Measurements from ENCODE around the gene NDFIP1. TPM values are rescaled to one million over a fixed set of nuclear protein-coding genes. Genes with fewer than 3 reads are reported as not detected.

The NDFIP1 gene
- total RNA-seq, 4 donors from 2014 or later, result 19.1 to 92.2 (median 65.6) TPM

DNA sequence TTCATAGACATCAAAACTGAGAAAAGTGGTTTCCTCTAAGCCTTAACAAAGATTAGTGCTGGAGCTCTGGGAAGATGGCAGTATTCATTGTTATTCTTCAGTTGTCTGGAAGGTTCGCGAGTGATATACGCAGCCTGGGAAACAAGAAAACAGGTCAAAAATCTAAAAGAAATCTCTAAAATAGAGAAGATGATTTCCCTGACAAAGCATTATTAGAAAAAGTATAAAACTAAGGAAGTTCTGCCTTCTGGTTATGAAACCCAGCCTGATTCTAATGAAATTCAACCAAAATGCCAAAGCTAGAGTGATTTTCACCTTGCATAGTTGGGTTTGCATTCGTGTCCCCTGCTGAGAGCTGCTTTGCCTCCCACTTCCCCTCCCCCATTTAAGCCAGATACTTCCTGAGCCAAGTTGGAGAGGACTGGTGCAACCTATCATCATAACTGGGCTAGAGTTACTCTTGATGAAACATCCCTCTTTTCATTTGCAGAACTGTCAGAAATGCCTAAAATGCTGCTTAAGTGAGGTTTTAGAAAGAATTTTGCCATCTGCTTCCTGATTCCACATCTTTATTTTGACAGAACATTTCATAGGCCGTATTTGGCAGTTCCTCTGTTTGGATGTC is 48.4 kb downstream of the NDFIP1 start:
- intact Hi-C loops (cut with DNase I; ENCODE audit: low total_unique reads), result no loop called here
- 80 to 93% methylated on average over 4 to 5 of the region's 5 CpGs for WGBS, 2 donors (ENCODE audit: low coverage in 1 of 2)
- in situ Hi-C loops (cut with MboI; ENCODE audit: low pct_ligation_motif_present in 1 of 4, low pct_unique_long_range_greater_than_20kb in 1 of 4, low sequenced_read_pairs in 3 of 4), result loop anchor here in 3 of 4 donors (10.0 to 25.0 kb wide), 4 partner anchors 380 to 530 kb away; partner anchors contain the start of gene FGF1 (in 1 of the 3)

DNA sequence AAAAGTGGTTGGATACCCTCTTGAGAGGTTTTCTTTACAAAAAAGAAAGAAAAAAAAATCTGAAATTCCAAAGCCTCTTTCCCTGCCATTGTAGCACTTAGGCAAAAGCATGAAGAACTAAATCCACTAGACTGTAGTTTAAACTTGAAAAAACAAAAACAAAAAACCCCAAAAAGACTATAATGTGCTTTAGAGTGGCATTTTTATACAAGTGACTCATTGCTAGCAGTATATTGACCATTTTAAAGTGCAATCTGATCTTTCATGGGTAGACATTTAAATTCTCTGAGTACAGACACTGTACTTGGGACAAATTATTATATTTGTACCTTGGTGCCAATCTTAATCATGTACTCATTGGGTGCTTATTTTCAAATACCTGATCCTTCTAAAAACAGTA is 50.8 kb downstream of the NDFIP1 start:
- intact Hi-C loops (cut with DNase I; ENCODE audit: low total_unique reads) (no loop called here), in situ Hi-C loops (cut with MboI; ENCODE audit: low pct_ligation_motif_present in 1 of 4, low pct_unique_long_range_greater_than_20kb in 1 of 4, low sequenced_read_pairs in 3 of 4) (loop anchor here in 3 of 4 donors (10.0 to 25.0 kb wide), 4 partner anchors 378 to 528 kb away; partner anchors contain the start of gene FGF1 (in 1 of the 3))
- TF ChIP-seq POLR2AphosphoS5 (IDR thresholded peaks at IDR 0.05) (no peak), EP300 (IDR thresholded peaks at IDR 0.05; ENCODE audit: low read depth) (no peak), POLR2A (IDR thresholded peaks at IDR 0.05) (no peak)
- TF ChIP-seq, protein P1, sequence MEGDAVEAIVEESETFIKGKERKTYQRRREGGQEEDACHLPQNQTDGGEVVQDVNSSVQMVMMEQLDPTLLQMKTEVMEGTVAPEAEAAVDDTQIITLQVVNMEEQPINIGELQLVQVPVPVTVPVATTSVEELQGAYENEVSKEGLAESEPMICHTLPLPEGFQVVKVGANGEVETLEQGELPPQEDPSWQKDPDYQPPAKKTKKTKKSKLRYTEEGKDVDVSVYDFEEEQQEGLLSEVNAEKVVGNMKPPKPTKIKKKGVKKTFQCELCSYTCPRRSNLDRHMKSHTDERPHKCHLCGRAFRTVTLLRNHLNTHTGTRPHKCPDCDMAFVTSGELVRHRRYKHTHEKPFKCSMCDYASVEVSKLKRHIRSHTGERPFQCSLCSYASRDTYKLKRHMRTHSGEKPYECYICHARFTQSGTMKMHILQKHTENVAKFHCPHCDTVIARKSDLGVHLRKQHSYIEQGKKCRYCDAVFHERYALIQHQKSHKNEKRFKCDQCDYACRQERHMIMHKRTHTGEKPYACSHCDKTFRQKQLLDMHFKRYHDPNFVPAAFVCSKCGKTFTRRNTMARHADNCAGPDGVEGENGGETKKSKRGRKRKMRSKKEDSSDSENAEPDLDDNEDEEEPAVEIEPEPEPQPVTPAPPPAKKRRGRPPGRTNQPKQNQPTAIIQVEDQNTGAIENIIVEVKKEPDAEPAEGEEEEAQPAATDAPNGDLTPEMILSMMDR (IDR thresholded peaks at IDR 0.05), result no peak
- H3K4me1 ChIP-seq, result no peaks in the 10 kb centered on the region
- no peak for DNase-seq
- no peak overlapping the region for H3K4me3 ChIP-seq
- no peaks in the 10 kb centered on the region for H3K36me3 ChIP-seq
- no peaks in the 10 kb centered on the region for H3K27me3 ChIP-seq
- no peaks in the 10 kb centered on the region for H3K9me3 ChIP-seq
- H3K27ac ChIP-seq, result no peak overlapping the region

More for the DNA sequence above, 48.4 kb downstream of the NDFIP1 start:
- TF ChIP-seq, protein P1 (IDR thresholded peaks at IDR 0.05), result no peak
- TF ChIP-seq EP300 (IDR thresholded peaks at IDR 0.05; ENCODE audit: low read depth) (no peak), POLR2AphosphoS5 (IDR thresholded peaks at IDR 0.05) (no peak), POLR2A (IDR thresholded peaks at IDR 0.05) (no peak)
- Histone ChIP-seq H3K36me3 (no peaks in the 10 kb centered on the region), H3K9me3 (no peaks in the 10 kb centered on the region), H3K4me3 (no peak overlapping the region), H3K27me3 (no peaks in the 10 kb centered on the region), H3K4me1 (peaks cover 0 to 3% (median 0%) of the 10 kb centered on the region in 4 donors), H3K27ac (no peak overlapping the region)
- DNase-seq, result no peak

DNA sequence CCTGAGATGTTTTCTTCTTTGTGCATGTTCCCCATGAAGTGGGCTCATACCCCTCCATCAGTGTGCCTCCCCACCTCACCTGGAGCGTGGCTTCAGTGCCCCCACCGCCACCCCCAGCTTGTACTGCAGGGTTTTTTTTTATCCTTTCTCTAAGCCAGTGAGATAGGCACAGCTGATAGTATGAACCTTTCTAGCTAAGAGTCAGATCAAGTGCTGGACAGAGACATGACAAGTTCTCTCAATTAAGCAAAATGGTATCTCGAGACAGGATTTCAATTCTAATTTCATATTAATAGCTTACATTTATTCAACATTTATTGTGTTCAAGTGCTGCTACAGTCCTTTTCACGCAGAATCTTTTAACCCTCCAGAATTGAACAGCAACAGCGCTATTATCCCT is 55.7 kb downstream of the NDFIP1 start:
- in situ Hi-C loops (cut with MboI; ENCODE audit: low pct_ligation_motif_present in 1 of 4, low pct_unique_long_range_greater_than_20kb in 1 of 4, low sequenced_read_pairs in 3 of 4), result loop anchor here in 2 of 4 donors (25.0 kb wide), 3 partner anchors 373 to 523 kb away; partner anchors contain the start of gene FGF1 (in 1 of the 2)
- no peaks in the 10 kb centered on the region for H3K36me3 ChIP-seq
- TF ChIP-seq POLR2A (IDR thresholded peaks at IDR 0.05) (no peak), POLR2AphosphoS5 (IDR thresholded peaks at IDR 0.05) (no peak), EP300 (IDR thresholded peaks at IDR 0.05; ENCODE audit: low read depth) (no peak)
- TF ChIP-seq, protein P1 (IDR thresholded peaks at IDR 0.05), result no peak
- no peaks in the 10 kb centered on the region for H3K4me1 ChIP-seq
- intact Hi-C loops (cut with DNase I; ENCODE audit: low total_unique reads), result no loop called here
- H3K9me3 ChIP-seq, result no peaks in the 10 kb centered on the region
- H3K27me3 ChIP-seq, result no peaks in the 10 kb centered on the region
- no peak overlapping the region for H3K27ac ChIP-seq
- WGBS, 2 donors (ENCODE audit: low coverage in 1 of 2), result 86 to 93% methylated on average over 3 to 5 of the region's 5 CpGs
- no peak for DNase-seq
- H3K4me3 ChIP-seq, result no peak overlapping the region

DNA sequence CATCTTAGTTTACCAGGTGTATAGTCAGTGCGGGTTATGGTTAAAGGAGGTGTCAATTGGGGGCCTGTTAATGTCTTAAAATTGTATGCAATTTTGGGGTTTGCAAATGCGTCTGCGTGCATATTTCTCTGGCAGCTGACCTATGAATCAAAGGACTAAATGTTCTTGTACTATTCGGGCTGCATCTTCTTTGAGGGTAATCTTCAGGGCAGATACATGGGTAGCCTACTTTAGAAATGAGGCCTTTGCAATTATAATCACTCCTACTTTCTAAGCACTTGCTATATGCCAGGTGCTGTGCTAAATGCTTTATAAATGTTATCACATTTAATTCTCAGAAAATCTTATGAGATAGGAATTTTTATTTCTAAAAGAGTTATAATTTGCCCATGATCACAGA is 58.2 kb downstream of the NDFIP1 start:
- 88 to 89% methylated on average over 4 of the region's 4 CpGs for WGBS, 2 donors (ENCODE audit: low coverage in 1 of 2)
- H3K36me3 ChIP-seq, result no peaks in the 10 kb centered on the region
- no peak overlapping the region for H3K4me3 ChIP-seq
- TF ChIP-seq POLR2A (IDR thresholded peaks at IDR 0.05) (no peak), EP300 (IDR thresholded peaks at IDR 0.05; ENCODE audit: low read depth) (no peak), POLR2AphosphoS5 (IDR thresholded peaks at IDR 0.05) (no peak)
- TF ChIP-seq, protein P1 (IDR thresholded peaks at IDR 0.05), result no peak
- H3K4me1 ChIP-seq, result no peaks in the 10 kb centered on the region
- DNase-seq, result no peak
- intact Hi-C loops (cut with DNase I; ENCODE audit: low total_unique reads) (loop anchor here (5.0 kb wide), 1 partner anchor 1396 kb away; no protein-coding TSS in a partner anchor), in situ Hi-C loops (cut with MboI; ENCODE audit: low pct_ligation_motif_present in 1 of 4, low pct_unique_long_range_greater_than_20kb in 1 of 4, low sequenced_read_pairs in 3 of 4) (loop anchor here in 2 of 4 donors (25.0 kb wide), 3 partner anchors 371 to 521 kb away; partner anchors contain the start of gene FGF1 (in 1 of the 2))
- H3K27me3 ChIP-seq, result no peaks in the 10 kb centered on the region
- no peak overlapping the region for H3K27ac ChIP-seq
- H3K9me3 ChIP-seq, result no peaks in the 10 kb centered on the region

Data from transverse colon (tissue), 4 donors.